NCI-H1105 treated with DMSO at 0.1 percent for 48 hours (cell line): ENCODE measurements around the gene EGFL8.

ENCODE experiments used
- DNase-seq: peaks from one replicate; lab custom pipeline; 2025; lab: John Stamatoyannopoulos, UW

The EGFL8 gene

DNA sequence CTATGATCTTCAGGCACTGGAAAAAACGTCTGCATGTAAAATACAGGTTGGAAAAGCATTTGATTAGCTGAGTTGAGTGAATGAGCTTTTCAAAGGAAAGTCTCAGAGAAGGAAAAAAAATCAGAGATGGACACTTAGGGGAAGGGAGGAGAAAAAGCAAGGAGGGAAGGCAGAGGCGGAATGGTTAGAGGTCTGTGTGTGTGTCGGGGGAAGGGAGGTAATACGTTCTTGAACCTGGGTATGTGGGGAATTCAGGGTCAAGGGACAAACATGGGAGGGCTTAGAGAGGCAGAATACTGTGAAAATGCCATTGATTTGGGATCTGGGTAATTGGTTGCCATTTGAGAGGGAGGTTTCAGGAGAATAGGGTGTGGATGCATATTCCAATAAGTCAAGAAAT is 17.7 kb upstream of the EGFL8 start:
- no peak for DNase-seq

DNA sequence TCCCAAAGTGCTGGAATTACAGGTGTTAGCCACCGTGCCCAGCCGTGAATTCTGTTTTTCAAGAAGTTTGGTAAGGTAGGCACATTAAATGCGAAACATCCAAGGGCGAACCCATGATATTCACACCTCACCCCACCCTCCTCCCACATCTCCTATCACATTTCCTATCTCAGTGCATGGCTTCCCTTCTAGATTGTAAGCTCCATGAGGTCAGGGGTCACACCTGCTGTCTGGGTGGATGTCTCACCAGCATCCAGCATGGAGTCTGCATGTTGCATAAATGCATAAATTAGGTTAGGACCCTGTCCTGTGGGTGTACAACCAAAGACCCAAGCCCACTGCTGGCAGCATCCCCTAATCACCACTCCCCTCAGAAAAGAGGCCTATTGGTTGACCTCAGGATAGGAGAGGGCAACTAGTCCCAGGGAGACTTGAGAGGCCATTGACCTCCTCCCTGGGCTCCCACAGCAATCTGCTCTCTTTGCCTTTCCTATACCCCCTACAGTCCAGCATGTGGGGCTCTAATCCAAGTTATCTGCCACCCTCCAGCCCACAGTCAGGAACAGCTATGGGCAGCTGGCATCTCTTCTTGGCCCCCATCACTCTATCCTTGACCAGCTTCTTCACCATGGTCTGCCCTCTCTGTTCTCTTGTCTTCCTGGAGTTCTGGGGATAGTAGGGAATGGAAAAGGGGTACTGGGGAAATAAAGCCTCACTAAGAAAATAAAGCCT is 16.8 kb upstream of the EGFL8 start:
- no peak for DNase-seq

DNA sequence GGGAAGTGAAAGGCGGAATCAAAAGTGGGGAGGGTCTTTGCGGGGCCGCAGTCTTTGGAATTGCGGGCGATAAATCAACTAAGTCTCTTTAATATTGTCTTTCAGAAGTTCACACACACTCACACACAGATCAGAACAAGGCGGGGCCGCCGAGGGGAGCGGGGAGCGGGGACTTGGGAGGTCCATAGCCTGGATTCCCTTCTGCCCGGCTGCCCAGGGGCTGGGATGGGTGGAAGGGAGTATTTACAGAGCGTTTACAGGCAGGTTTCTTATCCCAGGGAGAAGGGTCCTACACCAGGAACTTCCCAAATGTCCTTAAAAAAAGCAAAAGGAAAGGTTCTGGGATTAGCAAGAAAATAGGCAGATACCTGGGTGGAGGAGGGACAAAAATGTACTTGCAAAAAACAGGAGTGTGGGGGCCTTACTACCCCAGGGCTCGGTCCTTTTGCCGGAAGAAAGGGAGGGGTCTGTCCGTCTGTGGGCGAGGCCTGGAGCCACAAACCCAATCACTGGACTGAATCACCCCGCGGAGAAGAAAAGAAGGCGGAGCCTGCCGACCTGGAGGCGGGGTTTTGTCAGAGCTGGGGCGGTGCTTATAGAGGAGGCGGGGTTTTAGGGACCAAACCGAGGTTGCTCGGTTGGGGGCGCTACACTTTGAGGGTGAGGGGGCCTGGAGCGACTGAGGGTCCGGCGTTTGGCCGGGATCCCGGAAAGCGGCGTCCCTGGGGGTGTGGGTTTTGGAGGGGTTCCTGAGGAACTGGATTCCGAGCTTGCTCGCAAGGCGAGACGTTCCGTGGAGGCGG is 15.9 kb upstream of the EGFL8 start:
- no peak for DNase-seq

DNA sequence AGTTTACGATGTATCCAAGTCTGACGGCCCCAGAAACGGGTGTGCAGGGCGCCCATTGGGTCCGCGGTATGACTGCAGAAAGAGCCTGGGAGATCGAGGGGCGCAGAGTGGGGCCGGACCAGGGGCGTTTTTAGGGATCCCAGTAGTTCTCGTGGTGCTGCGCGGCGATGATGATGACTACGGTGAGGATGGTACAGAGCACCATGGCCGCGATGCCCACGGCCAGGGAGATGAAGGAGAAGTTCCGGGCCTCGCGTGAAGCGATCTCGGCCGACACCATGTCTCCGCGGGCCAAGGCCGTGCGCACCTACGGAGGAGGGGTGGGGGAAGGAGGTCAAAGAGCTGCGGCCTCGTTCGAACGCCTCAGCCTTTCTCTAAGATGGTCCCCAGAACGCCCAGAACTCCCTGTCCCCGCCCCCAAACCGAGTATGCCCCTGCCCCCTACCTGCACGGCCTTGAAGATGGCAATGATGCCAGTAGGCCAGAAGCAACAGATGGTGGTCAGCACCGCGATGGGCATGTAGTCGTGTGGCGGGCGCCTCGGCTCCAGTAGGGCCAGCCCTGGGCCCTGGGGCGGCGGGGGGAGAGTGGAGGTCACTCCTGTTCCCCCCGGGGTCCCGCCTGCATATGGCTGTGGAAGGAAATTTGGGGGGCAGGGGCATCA is 15.2 kb upstream of the EGFL8 start:
- DNase-seq = no peak

DNA sequence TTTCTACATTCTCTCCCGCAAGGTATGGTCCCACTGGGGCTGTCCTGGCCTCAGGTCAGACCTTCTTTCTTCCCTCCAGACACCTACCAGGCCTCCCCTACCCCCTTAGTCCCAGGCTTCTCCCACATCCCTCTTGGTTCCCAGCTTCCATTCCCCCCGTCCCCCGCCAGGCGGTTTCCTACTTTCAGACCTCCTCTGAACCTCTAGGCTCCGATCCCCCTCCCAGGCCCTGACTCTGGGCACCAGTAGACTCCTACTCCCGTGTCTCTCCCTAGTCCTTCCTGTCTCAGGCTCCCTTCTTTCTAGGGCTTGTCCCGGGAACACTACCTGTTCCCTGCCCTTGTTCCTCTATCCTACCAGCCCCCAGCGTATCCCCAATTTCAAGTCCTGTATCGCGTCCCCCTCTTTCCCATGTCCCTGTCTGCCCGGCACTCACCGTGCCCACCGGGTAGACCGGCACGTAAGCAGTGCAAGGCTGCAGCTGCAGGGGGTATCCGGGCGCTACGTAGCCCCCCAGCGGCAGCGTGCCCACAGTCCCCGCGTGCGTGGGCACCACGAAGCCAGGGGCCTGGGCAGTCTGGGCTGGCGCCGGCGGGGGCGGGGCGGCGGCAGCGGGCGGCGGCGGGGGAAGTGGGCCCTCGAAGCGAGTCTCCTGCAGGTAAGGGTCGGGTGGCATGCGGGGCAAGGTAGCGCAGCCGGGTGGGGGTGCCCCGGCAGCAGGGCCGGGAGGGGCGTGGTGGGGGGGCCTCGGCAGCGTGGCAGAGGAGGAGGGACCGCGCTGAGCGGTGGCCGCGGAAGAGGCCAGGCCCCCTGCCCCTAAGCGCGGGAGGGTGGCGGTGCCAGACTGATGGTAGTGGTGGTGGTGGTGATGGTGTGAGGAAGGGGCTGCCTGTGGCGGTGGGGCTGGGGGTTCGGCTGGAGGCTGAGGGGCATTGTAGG is 14.2 kb upstream of the EGFL8 start:
- no peak for DNase-seq

DNA sequence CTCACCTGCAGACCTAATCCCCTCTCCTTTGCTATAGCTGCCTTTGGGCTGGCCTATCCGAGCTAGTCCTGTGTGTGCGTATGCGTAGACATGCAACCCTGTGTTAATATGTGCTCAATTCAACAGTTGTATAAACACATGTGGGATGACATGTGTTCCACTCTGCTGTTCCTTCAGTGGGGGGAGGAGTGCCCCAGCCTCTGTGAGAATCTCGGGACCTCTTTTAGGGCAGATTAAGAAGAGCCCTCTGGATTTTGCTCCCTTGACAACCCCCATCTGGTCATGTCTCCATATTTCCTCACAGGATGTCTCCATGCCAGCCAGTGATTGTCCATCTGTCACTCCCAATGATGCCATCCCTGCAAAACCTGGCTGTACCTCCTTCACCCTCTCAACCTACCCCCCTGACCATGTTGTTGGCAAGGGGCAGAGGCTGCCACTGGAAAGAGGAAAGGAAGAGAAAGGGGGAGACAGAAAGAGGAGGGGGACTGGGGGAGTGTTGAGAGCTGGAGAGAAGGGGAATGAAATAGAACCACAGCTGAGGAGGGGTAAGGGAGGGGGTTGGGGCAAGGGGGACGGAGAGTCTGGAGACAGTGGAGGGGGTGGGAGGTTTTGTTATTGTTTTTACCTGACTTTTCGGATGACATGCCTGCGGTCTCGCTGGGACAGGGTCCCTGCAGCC is 13.1 kb upstream of the EGFL8 start:
- DNase-seq = no peak

DNA sequence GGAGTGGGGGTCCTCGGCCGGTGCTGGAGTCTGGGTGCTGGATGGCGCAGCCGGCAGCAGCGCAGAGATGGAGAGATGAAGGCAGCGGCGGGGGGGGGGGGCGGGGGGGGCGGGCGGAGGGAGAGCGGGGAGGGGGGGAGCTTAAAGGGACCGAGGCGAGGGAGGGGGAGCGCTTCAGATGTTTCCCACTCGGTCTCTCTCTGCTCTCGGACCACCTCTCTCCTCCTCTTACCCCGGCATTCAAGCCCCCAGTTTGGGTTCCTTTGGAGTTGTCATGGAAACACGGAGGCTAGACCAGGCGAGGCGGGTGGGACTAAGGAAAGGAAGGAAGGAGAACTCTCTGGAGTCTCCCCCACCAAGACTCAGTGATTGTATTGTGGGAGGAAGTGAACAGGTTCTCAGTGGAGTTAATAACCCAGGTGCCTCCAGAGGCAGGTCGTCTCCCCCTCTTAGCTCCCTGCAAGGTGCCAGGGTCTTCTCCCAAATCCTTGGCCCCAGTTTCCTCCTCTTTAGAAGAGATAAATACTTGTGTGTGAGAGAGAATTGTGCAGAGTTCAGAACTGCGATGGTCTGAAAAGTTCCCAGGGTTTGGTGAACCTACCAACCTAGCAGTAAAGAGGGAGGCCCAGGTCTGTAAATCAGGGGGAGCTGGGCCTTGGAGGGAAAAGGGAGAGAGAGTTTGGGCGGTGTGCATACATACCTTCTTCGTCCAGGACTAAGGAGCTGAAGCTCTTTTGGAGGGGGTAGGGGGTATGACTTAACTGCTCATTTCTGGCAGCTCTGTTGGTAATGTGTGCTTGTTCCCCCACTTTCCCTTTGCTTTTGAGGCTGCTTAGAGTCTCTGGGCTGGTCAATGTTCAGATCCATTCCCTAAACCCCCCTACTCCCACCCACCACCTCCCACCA is 12.3 kb upstream of the EGFL8 start, which contains the start of gene PRRT1:
Gene PRRT1, minus strand, starts transcription at position 77 of the 906 bp plus-strand sequence. CDS start 112 bp downstream, outside the sequence.
- DNase-seq = no peak

DNA sequence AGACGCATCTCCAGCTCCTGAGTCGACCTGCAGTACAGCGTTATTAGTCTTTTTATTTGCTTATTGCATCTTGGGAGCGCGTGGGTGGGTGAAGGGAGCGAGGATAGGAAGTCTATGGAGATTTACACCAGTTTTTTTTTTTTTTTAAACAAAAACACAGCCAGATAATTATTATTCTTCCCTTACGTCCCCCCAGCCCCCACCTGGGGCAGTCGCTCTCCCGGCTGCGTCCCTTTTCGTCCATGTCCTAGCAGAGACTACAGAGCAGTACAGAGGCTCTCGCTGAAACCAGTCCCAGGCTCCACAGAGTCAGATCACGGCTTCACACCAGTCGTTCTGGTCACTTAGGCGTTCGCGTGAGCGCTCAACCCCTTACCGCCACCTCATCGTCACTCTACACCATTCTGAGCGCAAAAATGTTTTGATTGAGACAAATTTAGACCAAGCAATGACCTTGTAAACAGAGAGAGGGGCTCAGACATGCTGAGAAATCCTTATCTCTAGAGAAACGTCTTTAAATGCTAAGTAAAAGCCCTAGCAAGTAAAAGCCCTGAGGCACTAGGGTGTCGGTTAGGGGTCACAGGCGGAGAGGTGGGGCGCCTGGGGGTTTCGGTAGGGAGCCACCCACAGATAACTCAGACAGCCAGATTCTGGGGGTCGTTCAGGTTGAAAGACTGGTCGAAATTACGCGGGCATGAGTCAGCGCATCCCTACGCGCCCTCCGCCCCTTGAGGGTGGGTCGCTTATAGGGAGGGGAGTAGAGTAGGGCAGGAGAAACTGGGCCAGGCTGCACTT is 11.4 kb upstream of the EGFL8 start:
- no peak for DNase-seq

DNA sequence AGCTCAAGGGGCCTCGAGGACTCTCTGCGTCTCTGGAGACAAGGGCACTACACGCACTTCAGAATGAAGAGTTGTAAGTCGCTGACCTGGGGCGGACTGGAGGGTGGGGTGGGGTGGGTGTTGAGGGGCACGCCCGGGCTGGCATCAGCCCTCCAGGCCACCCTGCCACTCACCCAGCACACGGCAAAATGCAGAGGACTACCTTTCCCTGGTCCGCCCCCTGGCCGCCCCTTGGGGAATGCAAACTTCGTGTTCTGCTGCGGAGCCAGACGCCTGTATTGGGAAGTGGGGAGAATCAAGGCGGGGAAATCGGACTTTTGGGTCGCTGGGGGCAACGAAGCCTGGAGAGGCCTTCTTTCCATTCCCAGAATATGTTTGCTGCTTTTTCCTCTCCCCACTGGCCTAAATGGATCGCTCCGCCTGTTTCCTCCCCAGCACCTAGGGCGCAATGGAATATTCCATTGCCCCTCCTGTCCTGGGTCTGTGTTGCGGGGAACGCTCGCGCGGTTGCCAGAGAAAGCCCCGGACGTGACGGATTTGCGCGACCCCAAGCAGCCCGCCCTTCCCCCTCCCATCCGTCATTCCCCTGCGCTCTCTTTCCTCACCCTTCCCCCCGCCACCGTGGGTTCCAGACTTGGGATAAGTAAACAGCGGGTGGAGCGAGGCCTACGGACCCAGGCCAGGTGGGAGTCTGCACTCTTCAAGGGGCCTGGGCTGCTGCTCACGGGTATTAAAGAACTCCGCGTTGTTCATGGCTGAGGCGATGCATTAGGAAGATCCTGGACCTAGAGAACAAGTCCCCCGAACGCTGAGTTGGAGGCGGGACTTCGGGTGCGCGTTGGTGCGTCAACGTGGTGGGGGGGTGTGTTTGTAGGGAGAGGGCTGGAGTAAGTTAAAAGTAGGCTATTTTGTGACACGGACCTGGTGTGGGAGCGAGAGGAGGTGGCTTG is 10.6 kb upstream of the EGFL8 start, which contains the start of gene PPT2:
Gene PPT2, plus strand, starts transcription at position 578 of the 950 bp plus-strand sequence. CDS start 454 bp downstream, outside the sequence.
- peak; percentile 82 for DNase-seq

DNA sequence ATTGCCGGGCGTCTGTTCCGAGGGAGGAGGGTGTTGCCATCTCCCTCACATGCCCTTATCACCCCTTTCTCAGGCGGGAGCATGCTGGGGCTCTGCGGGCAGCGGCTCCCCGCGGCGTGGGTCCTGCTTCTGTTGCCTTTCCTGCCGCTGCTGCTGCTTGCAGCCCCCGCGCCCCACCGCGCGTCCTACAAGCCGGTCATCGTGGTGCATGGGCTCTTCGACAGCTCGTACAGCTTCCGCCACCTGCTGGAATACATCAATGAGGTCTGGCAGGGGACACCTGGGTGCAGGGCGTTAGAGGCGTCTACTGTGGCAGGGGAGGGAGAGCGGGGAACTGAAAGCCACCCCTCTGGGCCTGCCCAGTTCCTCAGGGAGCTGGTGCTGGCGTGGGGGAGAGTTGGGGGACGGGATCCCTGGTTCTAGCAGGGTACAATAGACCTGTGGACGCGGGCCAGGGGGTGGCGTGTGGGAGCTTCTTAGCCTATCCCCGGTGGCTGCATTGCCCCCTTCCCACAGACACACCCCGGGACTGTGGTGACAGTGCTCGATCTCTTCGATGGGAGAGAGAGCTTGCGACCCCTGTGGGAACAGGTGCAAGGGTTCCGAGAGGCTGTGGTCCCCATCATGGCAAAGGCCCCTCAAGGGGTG is 9.8 kb upstream of the EGFL8 start:
- peak; percentile 67 for DNase-seq

DNA sequence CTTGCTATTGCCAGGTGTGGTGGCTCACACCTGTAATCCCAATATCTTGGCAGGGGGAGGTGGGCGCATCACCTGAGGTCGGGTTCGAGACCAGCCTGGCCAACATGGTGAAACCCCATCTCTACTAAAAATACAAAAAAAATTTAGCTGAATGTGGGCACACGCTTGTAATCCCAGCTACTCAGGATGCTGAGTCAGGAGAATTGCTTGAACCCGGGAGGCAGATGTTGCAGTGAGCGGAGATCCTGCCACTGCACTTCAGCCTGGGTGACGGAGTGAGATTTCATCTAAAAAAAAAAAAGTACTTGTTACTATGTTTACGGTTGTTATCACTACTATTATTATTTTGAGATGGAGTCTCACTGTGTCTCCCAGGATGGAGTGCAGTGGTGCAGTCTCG is 7.5 kb upstream of the EGFL8 start:
- DNase-seq = no peak

DNA sequence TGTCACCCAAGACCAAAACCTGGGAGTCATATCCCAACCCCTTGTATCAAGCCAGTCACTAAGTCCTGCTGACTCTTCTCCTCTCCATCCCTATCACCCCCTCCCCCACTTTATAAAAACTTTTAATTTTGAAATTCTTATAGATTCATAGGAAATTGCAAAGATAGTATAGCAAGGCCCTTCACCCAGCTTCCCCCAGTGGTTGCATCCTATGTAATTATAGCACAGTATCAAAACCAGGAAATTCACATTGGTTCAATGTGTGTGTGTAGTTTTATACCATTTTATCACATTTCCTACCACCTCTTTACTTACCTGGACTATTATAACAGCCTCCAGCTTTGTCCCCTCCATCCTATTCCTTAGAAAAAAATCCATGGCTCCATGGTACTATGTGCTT is 6.3 kb upstream of the EGFL8 start:
- DNase-seq = no peak

DNA sequence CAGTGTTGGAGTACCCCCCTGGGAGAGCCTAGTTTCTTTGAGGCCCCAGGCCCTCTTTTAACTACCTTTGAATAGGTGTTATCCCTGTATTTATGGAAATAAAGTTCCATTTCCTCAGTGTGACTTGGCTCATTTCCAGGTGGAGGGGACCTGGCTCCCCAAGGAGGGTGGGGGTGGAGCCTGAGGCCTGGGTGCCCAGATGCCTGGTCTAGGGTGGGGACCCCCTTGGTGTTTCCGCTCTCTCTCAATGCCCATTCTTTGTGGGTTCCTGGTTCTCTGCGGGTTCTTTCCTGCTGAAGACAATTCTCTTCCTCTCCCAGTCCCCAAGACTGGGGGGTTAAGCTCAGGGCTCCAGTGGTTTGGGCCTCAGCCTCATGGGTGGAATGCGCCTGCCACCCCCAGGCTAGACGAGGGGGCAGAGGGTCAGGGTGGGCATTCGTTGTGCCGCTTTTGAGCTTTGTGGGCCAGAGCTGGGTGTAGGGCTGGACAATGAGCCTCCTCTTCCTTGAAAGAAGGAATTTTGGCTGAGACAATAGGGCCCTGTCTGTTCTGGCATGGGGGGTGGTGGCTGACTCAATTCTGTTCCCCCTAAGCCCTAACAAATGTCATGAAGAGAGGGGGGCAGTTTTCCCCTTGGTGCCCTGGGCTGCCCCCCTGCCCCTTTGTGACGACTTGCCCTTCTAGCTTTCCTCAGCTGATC is 686 bp upstream of the EGFL8 start:
- no peak for DNase-seq

DNA sequence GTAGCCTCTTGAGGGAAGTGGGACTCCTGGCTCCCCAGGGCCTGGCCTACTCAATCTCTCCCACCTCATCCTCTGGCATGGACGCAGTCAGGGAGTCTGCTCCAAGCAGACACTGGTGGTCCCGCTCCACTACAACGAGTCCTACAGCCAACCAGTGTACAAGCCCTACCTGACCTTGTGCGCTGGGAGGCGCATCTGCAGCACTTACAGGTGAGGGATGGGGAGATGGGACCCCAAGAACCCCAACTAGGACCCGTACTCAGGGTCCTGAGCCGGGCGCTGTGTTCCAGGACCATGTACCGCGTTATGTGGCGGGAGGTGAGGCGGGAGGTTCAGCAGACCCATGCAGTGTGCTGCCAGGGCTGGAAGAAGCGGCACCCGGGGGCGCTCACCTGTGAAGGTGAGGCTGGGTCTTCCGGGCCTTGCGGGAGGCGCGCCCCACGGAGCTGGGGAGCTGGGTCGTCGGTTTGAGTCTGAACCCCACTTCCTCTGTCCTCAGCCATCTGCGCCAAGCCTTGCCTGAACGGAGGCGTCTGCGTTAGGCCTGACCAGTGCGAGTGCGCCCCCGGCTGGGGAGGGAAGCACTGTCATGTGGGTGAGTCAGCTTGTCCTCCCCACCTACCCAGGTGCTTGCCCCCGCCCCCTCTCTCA is 2.1 kb downstream of the EGFL8 start:
- DNase-seq = no peak

DNA sequence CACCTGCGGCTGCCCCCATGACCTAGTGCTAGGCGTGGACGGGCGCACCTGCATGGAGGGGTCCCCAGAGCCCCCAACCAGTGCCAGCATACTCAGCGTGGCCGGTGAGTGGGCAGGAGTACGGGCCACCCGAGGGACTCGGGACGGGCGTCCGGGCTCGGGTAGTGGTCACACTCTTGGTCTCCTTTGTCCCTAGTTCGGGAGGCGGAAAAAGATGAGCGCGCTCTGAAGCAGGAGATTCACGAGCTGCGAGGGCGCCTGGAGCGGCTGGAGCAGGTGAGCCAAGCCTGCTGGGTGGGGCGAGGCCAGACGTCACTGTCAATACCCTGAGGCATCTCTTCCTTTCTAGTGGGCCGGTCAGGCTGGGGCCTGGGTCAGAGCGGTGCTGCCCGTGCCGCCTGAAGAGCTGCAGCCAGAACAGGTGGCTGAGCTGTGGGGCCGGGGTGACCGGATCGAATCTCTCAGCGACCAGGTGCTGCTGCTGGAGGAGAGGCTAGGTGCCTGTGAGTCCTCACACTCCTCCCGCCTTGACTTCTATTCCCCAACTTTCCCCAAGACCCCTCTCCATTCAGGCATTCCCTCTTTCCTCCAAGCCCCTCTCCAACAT is 2.9 kb downstream of the EGFL8 start:
- DNase-seq = no peak

DNA sequence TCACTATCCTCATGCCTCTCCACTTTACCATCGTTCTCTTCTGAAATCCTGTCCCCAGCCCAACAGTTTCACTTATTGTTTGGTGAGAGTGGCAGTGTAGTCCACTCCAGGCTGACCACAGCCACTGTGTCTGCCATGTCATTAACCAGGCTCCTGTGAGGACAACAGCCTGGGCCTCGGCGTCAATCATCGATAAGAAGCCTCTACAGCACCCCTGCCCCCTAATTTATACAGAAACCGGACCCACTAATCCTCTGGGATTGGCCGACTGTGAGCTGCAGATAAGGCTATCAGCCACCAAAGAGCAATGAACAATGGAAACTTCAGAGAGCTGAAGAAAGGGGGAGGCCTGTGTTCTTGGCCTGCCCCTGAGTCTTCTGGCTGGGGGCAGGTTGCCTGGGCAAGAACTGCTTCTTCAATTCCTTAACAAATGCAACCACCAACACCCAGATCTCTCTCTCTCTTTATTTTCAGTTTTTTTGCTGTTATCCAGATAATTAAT is 3.4 kb downstream of the EGFL8 start:
- DNase-seq = no peak
